ENCODE data around the gene C21orf58.
A peak's percentile ranks its signal among the peaks of the same experiment; 100 is the strongest.

C21orf58 gene

DNA sequence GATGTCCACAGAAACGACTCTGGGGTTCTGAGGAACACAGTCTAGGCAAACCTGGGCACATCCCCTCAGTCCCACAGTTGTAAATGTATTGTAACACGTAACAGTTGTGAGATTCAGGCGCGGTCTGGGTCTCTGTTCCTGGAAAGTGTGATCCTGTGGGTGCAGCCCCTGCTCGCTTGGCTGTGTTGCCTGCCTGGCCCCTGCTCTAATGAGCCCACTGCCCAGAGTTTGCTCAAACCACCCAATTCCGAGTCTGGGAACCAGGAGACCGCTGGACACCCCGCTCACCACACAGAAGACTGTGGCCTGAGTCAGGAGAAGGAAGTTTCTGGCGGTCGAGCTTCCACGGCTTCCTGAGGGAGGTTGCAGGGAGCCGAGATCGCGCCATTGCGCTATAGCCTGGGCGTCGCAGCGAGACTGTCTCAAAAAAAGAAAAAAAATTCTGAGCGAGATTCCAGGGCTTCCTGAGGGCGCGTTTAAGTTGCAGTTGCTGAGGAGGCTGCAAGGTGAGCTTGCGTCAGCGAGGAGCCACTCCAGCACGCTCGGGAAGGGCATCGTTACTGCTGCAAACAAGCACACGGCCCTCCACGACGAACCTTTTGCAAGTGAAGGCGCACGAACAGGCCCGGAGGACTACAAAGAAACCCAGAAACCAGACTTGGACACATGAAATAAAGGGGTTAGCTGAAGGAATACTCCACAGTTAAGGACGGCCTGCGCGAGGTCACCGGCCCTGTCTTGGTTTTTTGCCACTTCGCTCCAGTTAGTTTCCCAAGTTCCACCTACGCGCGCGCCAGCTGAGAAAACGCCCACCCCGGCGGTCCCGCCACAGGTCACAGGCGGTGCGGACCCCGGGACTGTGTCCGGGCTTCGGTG, 1.1 kb downstream of the C21orf58 start:
- no peak for DNase-seq (ENCODE audit: low read depth, low spot score)
- ChIA-PET CTCF (interaction anchor here (1.0 to 1.7 kb wide), 2 partner anchors 92 to 179 kb away, joined by 4 read pairs; no protein-coding TSS in a partner anchor), POLR2A (interaction anchor here (1.9 kb wide), 1 partner anchor 36 kb away, joined by 4 read pairs; the partner anchor contains the start of gene YBEY)
- H3K4me3 ChIP-seq (ENCODE audit: low read depth, low read length) = peak overlapping the region; percentile 77
- TF ChIP-seq, protein P1, sequence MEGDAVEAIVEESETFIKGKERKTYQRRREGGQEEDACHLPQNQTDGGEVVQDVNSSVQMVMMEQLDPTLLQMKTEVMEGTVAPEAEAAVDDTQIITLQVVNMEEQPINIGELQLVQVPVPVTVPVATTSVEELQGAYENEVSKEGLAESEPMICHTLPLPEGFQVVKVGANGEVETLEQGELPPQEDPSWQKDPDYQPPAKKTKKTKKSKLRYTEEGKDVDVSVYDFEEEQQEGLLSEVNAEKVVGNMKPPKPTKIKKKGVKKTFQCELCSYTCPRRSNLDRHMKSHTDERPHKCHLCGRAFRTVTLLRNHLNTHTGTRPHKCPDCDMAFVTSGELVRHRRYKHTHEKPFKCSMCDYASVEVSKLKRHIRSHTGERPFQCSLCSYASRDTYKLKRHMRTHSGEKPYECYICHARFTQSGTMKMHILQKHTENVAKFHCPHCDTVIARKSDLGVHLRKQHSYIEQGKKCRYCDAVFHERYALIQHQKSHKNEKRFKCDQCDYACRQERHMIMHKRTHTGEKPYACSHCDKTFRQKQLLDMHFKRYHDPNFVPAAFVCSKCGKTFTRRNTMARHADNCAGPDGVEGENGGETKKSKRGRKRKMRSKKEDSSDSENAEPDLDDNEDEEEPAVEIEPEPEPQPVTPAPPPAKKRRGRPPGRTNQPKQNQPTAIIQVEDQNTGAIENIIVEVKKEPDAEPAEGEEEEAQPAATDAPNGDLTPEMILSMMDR (IDR thresholded peaks at IDR 0.05; ENCODE audit: insufficient read depth, low read length, missing control alignments) = no peak

DNA sequence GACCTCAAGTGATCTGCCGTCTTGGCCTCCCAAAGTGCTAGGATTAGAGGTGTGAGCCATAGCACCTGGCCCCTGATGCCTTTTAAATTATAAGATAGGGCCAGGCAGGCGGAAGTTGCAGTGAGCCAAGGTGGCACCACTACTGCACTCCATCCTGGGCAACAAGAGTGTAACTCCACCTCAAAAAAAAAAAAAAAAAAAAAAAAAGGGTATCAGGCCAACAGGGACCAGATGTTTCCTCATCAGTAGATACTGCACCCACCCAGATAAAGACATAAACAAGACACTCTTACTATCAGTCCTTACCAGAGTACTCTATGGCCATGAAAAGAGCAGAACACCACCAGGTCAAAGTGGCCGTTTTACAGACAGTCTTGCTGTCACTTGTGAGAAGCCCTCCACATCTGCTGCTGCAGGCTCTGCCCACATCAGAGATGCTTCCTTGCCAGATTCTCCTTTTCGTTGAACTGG, 3.3 kb downstream of the C21orf58 start:
- H3K4me3 ChIP-seq (ENCODE audit: low read depth, low read length) = no peak overlapping the region
- CTCF ChIA-PET = no interaction called here
- TF ChIP-seq, protein P1 (IDR thresholded peaks at IDR 0.05; ENCODE audit: insufficient read depth, low read length, missing control alignments) = no peak
- no peak for DNase-seq (ENCODE audit: low read depth, low spot score)
- POLR2A ChIA-PET = no interaction called here

DNA sequence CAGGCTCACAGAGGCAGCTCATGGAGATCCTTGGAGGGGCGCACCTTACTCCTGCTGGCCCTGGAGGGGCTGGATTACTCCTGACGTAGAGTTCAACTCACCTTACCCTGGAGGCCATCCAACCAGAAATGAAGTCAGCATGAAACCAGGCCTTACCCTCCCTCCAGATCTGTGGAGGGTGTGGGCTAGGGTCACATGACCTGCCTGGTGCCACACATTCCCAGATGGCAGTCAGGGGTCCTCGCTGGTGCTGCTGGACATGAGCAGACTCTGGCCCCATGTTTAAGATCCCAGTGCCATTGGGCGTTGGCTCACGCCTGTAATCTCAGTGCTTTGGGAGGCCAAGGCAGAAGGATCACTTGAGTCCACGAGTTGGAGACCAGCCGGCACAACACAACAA, 4.5 kb downstream of the C21orf58 start:
- POLR2A ChIA-PET = no interaction called here
- TF ChIP-seq, protein P1 (IDR thresholded peaks at IDR 0.05; ENCODE audit: insufficient read depth, low read length, missing control alignments) = no peak
- CTCF ChIA-PET = interaction anchor here (1.0 kb wide), 1 partner anchor 18 kb away, joined by 3 read pairs; no protein-coding TSS in a partner anchor
- DNase-seq (ENCODE audit: low read depth, low spot score) = no peak
- H3K4me3 ChIP-seq (ENCODE audit: low read depth, low read length) = no peak overlapping the region

DNA sequence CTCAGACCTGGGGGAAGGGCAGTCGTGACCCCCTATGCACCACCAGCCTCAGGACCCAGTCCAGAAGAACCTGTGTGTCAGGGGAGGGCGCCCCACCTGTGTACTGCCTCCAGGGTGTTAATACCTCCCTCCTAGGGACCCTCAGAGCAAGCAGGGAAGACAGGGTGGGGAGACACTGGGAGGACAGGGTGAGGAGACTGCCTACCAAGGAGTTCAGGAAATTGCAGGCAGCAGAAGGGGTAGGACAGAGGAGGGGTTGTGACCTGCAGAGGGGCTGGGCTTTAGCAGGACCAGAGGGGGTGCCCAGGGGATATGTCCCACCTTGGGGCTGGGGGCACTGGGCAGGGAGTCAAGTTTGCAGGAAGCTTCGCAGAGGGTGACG, 5.2 kb downstream of the C21orf58 start:
- no peak for DNase-seq (ENCODE audit: low read depth, low spot score)
- TF ChIP-seq, protein P1 (IDR thresholded peaks at IDR 0.05; ENCODE audit: insufficient read depth, low read length, missing control alignments) = no peak
- ChIA-PET CTCF (interaction anchor here (1.0 kb wide), 1 partner anchor 18 kb away, joined by 3 read pairs; no protein-coding TSS in a partner anchor), POLR2A (no interaction called here)
- no peak overlapping the region for H3K4me3 ChIP-seq (ENCODE audit: low read depth, low read length)

DNA sequence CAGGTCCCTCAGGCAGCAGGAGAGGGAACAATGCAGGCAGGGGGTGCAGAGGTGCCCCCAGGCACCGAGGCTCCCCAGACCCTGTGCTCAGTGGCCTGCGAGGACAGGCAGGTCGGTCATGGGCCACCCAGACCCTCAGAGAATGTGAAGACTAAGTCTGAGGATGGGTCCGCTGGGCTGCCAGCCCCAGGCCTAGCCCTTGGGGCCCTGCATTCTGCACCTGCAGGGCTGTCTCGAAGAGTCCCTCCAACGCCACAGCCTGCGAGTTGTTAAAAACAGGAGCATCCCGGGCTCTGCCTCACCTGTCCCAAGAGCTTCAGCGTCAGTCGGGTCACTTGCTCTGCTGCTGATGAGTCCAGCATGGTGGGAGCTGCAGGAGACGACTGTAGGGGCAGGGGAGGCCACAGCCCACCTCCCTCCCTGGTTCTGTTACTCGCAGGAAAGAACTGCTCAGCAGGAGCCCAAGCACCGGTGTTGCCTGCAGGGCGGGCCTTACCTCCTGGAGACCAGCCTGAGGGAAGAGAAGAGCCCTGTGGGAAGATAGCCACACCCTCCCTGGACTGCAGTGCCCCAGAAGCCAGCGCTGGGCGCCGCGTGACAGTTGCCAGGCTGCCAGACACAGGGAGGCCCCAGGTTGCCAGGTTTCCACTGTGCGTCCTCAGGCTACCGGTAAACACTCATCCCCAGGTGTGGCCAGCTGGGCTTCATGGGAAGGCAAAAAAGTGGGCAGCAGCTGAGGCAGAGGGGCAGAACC, 5.8 kb downstream of the C21orf58 start:
- H3K4me3 ChIP-seq (ENCODE audit: low read depth, low read length) = no peak overlapping the region
- TF ChIP-seq, protein P1 (IDR thresholded peaks at IDR 0.05; ENCODE audit: insufficient read depth, low read length, missing control alignments) = no peak
- ChIA-PET POLR2A (no interaction called here), CTCF (interaction anchor here (1.0 kb wide), 1 partner anchor 17 kb away, joined by 3 read pairs; no protein-coding TSS in a partner anchor)
- no peak for DNase-seq (ENCODE audit: low read depth, low spot score)
